Sigmoid colon (tissue), 4 donors: ENCODE measurements around the gene CDCP1.
"Not testable (repeated sequence)": the region's sequence is repeated elsewhere in the genome, so short reads cannot be mapped to it uniquely, and the experiment has no call there.

ENCODE experiments used
- EP300 ChIP-seq, 4 donors: sonication (generic); formaldehyde crosslinking; IDR thresholded peaks; one replicate each; pipeline ENCODE4 v1.6.1; 2017; ENCODE audit warnings: antibody characterized with exemption in 4 of 4
- POLR2A ChIP-seq, 2 donors: fragments of 450-650 bp; IDR thresholded peaks; one replicate each; pipeline ENCODE4 v1.6.1; 2016; ENCODE audit warnings: antibody characterized with exemption in 2 of 2, mild to moderate bottlenecking in 2 of 2, moderate library complexity in 2 of 2
- TF ChIP-seq, protein P1 (sequence below), 4 experiments: fragments of 450-650 bp in 3 of 4; fragments of 200-600 bp in 1 of 4; IDR thresholded peaks; one replicate each; pipeline ENCODE4 v1.5.1; 2016 to 2019; ENCODE audit warnings: antibody characterized with exemption in 4 of 4, mild to moderate bottlenecking in 3 of 4, moderate library complexity in 2 of 4

DNA sequence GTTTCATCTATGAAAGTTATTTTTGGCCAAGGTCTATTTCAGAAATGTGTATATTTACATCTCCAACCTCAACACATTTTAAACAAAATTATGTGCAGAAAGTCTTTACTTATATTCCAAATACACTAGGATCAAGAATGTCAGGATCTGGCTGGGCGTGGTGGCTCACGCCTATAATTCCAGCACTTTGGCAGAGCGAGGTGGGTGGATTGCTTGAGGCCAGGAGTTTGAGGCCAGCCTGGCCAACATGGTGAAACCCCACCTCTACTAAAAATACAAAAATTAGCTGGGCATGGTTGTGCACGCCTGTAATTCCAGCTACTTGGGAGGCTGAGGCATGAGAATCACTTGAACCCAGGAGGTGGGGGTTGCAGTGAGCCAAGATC, 5.4 kb downstream of the CDCP1 start:
- TF ChIP-seq, protein P1, sequence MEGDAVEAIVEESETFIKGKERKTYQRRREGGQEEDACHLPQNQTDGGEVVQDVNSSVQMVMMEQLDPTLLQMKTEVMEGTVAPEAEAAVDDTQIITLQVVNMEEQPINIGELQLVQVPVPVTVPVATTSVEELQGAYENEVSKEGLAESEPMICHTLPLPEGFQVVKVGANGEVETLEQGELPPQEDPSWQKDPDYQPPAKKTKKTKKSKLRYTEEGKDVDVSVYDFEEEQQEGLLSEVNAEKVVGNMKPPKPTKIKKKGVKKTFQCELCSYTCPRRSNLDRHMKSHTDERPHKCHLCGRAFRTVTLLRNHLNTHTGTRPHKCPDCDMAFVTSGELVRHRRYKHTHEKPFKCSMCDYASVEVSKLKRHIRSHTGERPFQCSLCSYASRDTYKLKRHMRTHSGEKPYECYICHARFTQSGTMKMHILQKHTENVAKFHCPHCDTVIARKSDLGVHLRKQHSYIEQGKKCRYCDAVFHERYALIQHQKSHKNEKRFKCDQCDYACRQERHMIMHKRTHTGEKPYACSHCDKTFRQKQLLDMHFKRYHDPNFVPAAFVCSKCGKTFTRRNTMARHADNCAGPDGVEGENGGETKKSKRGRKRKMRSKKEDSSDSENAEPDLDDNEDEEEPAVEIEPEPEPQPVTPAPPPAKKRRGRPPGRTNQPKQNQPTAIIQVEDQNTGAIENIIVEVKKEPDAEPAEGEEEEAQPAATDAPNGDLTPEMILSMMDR (IDR thresholded peaks at IDR 0.05) = not testable (repeated sequence)
- not testable (repeated sequence) for TF ChIP-seq POLR2A, EP300 (IDR thresholded peaks at IDR 0.05)
